ENCODE measurements around the gene AGFG1.

DNA sequence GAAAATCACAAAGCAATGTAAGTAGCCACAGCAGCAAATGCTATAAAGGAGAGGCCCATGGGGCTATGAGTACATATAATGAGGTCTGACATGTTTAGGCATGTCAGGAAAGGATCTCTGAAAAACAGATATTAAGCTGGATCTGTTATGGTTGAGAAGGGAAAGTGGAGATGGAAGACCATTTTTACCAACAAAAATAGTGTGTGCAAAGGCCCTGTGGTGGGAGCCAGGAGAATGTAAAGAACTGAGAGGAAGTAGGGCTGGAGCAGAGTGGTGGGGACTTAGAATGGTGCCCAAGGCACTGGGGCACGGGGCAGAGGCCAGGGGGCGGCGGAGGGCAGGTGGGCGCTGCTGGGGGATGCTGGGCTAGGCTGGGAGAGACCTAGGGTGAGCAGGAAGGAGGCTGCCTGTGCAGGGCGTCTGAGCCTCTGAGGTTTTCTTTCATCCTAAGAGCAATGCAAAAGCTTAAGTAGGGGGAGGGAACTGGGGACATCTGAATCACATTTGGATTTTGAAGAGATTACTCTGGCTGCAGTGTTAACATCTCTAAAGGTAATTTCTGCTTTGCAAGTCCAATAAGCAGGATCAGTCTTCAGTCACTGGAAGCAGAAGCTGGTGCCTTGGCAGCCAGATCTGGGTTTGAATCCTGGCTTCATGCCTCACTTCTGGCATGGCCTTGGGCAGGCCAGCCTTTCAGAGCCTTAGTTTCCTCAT is 4.9 kb upstream of the AGFG1 start:
- TF ChIP-seq ZFP3 (CRISPR knock-in tag; IDR thresholded peaks at IDR 0.05): no peak
- TF ChIP-seq TSHZ2 (CRISPR knock-in tag; IDR thresholded peaks at IDR 0.05): no peak
- no peak for TF ChIP-seq ZFP30 (CRISPR knock-in tag; IDR thresholded peaks at IDR 0.05)
- no peak for TF ChIP-seq ARNTL (CRISPR knock-in tag; IDR thresholded peaks at IDR 0.05; ENCODE audit: borderline replicate concordance, low read depth)
- TF ChIP-seq GLIS3 (CRISPR knock-in tag; IDR thresholded peaks at IDR 0.05): no peak
- no peak for TF ChIP-seq TOX (CRISPR knock-in tag; IDR thresholded peaks at IDR 0.05; ENCODE audit: borderline replicate concordance)
- no peak for TF ChIP-seq ESRRG (CRISPR knock-in tag; IDR thresholded peaks at IDR 0.05)
- no peak for TF ChIP-seq OSR1 (CRISPR knock-in tag; IDR thresholded peaks at IDR 0.05)
- TF ChIP-seq RARB (CRISPR knock-in tag; IDR thresholded peaks at IDR 0.05): no peak
- TF ChIP-seq, protein P1, sequence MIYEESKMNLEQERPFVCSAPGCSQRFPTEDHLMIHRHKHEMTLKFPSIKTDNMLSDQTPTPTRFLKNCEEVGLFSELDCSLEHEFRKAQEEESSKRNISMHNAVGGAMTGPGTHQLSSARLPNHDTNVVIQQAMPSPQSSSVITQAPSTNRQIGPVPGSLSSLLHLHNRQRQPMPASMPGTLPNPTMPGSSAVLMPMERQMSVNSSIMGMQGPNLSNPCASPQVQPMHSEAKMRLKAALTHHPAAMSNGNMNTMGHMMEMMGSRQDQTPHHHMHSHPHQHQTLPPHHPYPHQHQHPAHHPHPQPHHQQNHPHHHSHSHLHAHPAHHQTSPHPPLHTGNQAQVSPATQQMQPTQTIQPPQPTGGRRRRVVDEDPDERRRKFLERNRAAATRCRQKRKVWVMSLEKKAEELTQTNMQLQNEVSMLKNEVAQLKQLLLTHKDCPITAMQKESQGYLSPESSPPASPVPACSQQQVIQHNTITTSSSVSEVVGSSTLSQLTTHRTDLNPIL (CRISPR knock-in tag; IDR thresholded peaks at IDR 0.05; ENCODE audit: low read depth): no peak
- TF ChIP-seq SNAI2 (CRISPR knock-in tag; IDR thresholded peaks at IDR 0.05): no peak
- TF ChIP-seq, protein P2, sequence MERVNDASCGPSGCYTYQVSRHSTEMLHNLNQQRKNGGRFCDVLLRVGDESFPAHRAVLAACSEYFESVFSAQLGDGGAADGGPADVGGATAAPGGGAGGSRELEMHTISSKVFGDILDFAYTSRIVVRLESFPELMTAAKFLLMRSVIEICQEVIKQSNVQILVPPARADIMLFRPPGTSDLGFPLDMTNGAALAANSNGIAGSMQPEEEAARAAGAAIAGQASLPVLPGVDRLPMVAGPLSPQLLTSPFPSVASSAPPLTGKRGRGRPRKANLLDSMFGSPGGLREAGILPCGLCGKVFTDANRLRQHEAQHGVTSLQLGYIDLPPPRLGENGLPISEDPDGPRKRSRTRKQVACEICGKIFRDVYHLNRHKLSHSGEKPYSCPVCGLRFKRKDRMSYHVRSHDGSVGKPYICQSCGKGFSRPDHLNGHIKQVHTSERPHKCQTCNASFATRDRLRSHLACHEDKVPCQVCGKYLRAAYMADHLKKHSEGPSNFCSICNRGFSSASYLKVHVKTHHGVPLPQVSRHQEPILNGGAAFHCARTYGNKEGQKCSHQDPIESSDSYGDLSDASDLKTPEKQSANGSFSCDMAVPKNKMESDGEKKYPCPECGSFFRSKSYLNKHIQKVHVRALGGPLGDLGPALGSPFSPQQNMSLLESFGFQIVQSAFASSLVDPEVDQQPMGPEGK (CRISPR knock-in tag; IDR thresholded peaks at IDR 0.05; ENCODE audit: borderline replicate concordance): no peak
- TF ChIP-seq ZNF70 (CRISPR knock-in tag; IDR thresholded peaks at IDR 0.05): no peak
- TF ChIP-seq ZNF8 (CRISPR knock-in tag; IDR thresholded peaks at IDR 0.05): no peak
